Hindlimb muscle (tissue), 1 donor: ENCODE results near the gene RET. TPM values are rescaled to one million over a fixed set of nuclear protein-coding genes. Genes with fewer than 3 reads are reported as not detected.
"Not testable (repeated sequence)": the region's sequence is repeated elsewhere in the genome, so short reads cannot be mapped to it uniquely, and the experiment has no call there.

Experiments
- DNase-seq: peaks from one replicate; pipeline ENCODE4 v3.0.0-alpha.2; 2013
- polyA plus RNA-seq: library from polyadenylated mRNA; unstranded; fragments of 120-200 nt; gene quantifications from one replicate; pipeline ENCODE4 v1.2.1, GENCODE V29; 2013; ENCODE audit not compliant: insufficient read length

RET gene
- polyA plus RNA-seq, 1 donor: 4.7 TPM

GRCh38 chr10:43078175-43078985 is 1.5 kb downstream of the RET start:
- no peak for DNase-seq

DNA sequence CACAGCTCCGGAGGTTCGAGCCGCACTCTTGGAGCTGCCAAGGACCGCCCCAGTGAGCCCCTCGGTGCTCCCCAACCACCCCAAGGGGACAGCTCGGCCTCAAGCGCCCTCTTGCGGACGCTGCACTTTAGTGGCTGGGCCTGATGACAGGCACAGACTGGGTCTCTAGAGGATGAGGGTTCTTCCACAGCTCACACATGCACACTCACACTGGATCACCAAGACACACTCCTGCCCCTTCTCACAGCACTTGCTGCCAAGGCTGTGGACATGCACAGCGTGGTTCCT is 2.1 kb downstream of the RET start:
- DNase-seq: no peak

- DNase-seq: no peak
Measured at GRCh38 chr10:43079856-43080255, 3.0 kb downstream of the RET start.

- DNase-seq: no peak
Measured at GRCh38 chr10:43082087-43082486, 5.2 kb downstream of the RET start.

DNA sequence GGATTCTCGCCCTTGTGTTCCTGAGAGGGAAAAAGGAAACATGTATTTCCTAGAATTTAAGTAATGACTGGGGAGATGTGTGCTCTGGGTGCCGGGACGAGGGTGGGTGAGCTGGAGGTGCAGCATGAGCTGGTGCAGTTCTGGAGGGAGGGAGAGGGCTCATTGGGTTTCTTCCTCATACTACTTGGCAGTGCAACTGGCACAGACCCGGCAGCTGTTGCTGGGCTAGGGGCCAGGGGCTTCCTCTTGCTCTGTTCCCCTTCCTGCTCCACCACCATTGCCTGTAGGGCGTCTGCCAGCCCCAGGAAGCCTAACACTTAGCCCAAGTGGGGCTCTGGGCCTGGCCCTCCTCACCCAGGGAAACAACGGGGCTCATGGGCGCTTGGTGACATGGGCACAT is 5.9 kb downstream of the RET start:
- DNase-seq: peak; percentile 27

DNA sequence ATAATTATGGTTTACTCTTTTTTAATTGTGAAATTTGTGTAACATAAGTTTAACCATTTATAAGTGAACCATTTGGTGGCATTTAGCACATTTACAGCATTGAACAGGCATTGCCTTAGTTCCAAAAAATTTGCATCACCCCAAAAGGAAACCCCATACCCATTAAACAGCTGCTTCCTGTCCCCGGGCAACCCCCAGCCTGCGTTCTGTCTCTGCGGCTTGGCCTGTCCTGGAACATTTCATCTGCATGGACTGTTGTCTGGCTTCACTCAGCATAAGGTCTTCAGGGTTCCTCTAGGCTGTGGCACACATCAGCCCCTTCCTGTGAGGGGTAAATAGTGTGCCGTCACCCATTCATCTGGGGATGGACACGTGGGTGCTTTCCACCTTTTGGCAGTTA is 6.9 kb downstream of the RET start:
- DNase-seq: no peak

GRCh38 chr10:43084812-43085211 is 7.9 kb downstream of the RET start:
- no peak for DNase-seq

DNA sequence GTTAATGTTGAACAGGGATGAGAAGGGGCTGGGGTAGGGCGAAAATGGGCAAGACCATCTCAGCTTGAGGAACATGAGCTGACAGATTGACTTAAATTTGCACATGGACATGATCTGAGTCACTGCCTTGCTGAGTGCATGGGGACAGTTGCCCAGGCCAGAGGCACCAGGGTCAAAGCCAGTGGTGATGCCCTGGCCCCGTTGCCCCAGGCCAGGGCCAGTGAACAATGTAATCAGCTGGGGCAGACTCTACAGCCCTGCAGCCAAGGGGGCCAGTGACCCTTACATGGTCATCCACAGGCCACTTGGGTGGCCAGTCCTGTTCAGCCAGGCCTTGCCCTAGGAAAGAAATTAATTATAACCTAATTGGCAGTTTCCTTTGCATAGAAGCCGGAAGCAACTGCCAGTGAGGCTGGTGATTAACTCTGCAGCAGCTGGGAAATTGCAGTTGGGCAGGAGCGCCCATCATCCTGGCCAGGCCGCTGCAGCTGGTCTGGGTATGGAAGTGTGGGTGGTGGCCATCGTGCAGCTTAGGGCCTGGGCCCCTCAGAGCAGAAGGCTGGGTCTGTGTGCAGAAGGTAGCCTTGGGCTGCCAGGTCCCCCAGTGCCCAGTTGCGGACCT is 9.6 kb downstream of the RET start:
- DNase-seq: no peak

DNA sequence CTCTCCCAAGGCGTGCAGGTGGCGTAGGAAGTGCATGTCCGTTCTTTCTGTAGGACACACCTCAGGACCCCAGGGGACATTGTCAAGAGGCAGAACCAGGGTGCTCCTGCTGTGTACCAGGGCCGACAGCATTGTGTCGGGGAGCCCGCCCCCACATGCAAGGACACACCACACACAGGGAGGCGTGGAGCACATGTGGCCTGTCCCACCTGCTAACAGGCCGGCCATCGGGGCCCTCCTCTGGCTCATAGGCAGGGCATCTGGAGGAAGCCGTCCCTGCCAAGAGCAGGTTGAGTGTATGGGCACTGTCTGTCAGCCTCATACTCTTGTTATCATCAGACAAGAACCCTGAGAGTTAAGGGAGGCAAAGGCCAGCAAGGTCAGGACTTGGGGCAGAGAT is 12.7 kb downstream of the RET start:
- DNase-seq: no peak

- no peak for DNase-seq
Measured at GRCh38 chr10:43090188-43090587, 13.3 kb downstream of the RET start.

DNA sequence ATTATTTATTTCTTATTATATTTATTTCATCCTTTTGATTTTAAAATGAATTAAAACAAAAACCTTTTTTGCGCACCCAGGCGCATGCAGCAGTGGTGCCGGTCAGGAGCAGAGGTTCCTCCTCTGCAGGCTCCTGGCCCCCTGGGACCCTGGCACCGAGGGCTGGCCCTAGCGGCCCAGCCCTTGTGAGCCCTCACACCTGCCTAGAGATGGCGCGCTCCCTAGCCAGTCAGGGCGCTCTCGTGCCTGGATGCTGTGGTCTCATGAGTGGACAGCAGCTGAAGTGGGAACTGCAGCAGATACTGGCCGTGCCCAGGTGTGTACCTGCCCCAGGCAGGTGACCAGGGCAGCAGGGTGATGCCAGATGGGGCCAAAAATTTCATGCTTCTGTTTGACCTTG is 13.8 kb downstream of the RET start:
- no peak for DNase-seq

DNA sequence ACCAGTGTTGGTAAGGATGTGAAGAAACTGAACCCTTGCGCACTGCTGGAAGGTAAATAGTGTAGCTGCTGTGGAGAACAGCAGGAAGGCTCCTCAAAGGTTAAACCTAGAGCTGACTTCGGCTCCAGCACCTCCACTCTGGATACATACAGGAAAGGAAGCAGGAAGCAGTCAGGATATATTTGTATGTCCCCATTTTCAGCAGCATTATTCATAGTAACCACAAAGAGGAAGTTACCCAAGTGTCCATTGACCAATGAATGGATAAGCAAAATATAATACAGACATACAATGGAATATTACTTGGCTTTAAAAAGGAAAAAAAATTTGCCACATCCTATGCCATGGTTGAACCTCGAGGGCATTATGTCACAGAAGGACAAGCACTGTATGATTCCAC is 15.0 kb downstream of the RET start:
- DNase-seq: no peak

DNA sequence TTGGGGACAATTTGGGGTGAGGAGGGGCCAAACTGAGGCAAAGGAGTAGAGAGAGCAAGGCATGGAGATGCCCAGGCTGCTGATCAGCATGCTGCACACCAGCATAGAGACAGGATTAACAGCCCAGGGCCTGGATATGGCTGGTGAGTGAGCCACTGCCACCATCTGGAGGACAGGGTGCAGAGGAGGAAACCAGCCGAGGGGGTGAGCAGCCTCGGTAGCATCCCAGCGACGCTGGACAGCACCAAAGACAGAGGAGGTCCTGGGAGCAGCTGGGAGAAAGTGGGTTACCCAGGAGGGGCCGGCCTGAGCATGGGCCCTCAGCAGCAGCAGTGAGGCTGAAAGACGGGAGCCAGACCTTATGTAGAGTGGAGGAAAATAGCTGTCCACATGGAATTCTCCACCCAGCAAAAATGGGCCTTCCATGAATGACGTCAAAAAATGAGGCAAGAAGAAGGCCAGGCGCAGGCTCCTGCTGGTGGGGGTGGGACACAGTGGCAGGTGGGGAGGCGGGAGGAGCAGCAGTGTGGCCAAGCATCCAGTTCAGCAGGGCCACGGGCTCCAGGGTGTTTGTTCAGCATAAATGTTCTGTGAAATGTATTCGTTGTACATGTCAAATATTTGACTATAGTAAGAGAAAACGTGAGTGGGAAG is 16.7 kb downstream of the RET start:
- DNase-seq: no peak

GRCh38 chr10:43094085-43094484 is 17.2 kb downstream of the RET start:
- no peak for DNase-seq

DNA sequence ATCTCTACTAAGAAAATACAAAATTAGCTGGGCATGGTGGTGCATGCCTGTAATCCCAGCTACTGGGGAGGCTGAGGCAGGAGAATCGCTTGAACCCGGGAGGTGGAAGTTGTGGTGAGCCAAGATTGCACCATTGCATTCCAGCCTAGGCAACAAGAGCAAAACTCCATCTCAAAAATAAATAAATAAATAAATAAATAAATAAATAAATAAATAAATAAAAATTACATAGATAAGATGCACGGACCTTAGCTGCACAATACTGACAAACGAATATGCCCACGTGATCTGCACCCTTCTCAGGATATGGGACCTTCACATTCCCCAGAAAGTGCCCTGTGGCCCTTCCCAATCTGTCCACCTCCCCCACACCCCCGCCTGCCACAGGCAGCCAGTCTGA is 22.5 kb downstream of the RET start:
- DNase-seq: not testable (repeated sequence)

- DNase-seq: no peak
Measured at GRCh38 chr10:43099928-43100327, 23.1 kb downstream of the RET start.

DNA sequence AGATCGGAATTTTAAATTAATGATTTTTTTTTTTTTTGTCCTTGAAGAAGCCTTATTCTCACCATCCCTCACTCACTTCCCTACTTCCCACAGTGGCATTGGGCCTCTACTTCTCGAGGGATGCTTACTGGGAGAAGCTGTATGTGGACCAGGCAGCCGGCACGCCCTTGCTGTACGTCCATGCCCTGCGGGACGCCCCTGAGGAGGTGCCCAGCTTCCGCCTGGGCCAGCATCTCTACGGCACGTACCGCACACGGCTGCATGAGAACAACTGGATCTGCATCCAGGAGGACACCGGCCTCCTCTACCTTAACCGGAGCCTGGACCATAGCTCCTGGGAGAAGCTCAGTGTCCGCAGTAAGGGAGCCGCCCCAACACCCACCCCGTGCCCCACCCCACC is 23.5 kb downstream of the RET start:
- DNase-seq: no peak

- no peak for DNase-seq
Measured at GRCh38 chr10:43102063-43102828, 25.4 kb downstream of the RET start.

DNA sequence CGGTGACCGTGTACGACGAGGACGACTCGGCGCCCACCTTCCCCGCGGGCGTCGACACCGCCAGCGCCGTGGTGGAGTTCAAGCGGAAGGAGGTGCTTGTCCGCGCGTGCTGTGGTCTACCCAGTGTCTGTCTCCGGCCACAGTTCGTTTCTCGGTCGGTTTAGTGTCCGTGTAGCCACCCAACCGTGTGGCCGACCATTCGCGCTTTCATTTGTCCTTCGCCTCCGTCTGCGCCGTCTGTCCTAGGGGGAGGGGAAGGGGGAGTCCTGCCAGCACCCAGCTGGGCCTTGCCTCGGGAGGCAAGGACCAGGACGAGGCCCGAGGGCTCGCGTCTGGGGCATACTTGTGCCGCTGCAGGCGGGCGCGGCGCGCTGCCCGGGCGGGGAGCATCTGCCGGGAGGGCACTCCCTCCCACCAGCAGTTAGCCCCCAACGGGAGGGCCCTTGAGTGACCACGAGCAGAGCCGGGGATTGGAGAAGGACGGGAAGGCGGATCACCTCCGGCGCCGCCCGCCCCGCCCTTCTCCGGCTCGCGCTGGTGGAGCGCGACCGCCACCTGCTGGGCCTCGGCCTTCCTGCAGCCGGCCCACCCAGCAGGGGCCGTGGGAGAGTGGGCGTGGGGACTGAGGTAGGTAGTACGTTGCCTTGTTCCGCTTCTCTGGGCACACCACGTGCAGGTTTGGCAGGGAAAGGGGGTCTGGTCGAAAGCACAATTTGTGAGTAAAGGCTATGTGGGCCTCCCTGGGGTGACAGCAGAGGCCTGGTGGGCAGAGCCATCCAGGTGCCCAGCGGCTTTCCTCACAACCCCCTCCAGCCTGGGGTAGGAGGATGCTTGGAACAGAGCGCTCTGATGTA is 28.5 kb downstream of the RET start:
- DNase-seq: peak; percentile 82

GRCh38 chr10:43105956-43106229 is 29.0 kb downstream of the RET start:
- DNase-seq: no peak

GRCh38 chr10:43106256-43107091 is 29.6 kb downstream of the RET start:
- DNase-seq: no peak

DNA sequence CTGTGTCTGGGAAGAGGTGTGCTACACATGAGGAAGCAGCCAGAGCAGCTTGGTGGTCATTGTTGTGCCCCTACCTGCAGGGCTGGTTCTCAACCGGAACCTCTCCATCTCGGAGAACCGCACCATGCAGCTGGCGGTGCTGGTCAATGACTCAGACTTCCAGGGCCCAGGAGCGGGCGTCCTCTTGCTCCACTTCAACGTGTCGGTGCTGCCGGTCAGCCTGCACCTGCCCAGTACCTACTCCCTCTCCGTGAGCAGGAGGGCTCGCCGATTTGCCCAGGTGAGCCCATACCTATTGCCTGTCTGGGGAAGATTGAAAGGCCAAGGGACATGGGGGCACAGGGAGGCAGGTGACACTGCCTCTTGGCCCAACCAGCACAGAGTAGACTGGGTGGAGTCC is 32.1 kb downstream of the RET start:
- DNase-seq: no peak
